ENCODE measurements around the gene ERMP1.
A peak's percentile ranks its signal among the peaks of the same experiment; 100 is the strongest.

ERMP1 gene

DNA sequence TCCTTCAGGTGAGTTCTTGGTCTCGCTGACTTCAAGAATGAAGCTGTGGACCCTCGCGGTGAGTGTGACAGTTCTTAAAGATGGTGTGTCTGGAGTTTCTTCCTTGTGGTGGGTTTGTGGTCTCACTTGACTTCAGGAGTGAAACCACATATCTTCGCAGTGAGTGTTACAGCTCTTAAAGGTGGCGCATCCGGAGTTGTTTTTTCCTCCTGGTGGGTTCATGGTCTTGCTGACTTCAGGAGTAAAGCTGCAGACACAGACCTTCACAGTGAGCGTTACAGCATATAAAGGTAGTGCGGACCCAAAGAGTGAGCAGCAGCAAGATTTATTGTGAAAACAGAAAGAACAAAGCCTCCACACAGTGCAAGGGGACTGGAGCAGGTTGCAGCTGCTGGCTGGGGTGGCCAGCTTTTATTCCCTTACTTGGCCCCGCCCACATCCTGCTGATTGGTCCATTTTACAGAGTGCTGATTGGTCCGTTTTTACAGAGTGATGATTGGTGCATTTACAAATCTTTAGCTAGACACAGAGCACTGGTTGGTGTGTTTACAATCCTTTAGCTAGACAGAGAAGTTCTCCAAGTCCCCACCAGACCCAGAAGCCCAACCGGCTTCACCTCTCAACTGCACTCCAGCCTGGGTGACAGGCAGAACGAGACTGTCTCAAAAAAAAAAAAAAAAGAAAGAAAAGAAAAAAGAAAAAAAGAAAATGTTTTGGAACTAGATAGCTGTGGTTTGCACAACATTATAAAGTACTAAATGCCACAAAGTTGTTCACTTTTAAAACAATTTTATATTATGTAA lies 9.1 kb upstream of the ERMP1 start:
- Histone ChIP-seq H3K4me1 (ENCODE audit: control insufficient read depth, insufficient read depth, low read length) (no peaks in the 10 kb centered on the region), H3K9me3 (ENCODE audit: control insufficient read depth in 2 of 2, low read length in 2 of 2) (no peaks in the 10 kb centered on the region), H3K27ac (ENCODE audit: low read length) (no peak overlapping the region), H3K36me3 (ENCODE audit: control insufficient read depth in 2 of 2, insufficient read depth in 2 of 2, low read length in 2 of 2) (no peaks in the 10 kb centered on the region), H3K9ac (ENCODE audit: low read length in 2 of 2) (no peak overlapping the region), H3K4me3 (ENCODE audit: low read length in 2 of 2) (no peak overlapping the region), H3K27me3 (ENCODE audit: control insufficient read depth in 1 of 2, insufficient read depth in 2 of 2, low read length in 2 of 2) (no peaks in the 10 kb centered on the region)

DNA sequence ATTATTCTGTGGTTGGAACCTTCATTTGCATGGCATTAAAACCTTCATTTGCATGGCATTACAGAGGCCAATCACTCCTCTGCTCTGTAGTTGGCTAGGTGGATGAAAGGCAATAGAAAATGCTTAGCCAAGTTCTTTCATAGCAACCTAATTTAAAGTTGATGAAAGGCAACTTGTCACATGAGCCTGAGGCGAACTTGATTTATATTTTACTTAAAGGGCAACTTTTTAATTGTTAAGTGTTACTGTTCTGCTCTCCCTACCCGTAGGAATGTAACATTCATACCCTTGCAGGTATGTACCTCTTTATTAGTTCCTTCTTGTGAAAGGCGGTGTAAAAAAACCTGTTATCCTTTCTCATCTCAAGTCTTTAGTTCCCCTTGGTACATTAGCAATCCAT lies 7.9 kb upstream of the ERMP1 start:
- Histone ChIP-seq H3K9me3 (ENCODE audit: control insufficient read depth in 2 of 2, low read length in 2 of 2) (no peaks in the 10 kb centered on the region), H3K9ac (ENCODE audit: low read length in 2 of 2) (no peak overlapping the region), H3K36me3 (ENCODE audit: control insufficient read depth in 2 of 2, insufficient read depth in 2 of 2, low read length in 2 of 2) (no peaks in the 10 kb centered on the region), H3K4me3 (ENCODE audit: low read length in 2 of 2) (no peak overlapping the region), H3K4me1 (ENCODE audit: control insufficient read depth, insufficient read depth, low read length) (no peaks in the 10 kb centered on the region), H3K27ac (ENCODE audit: low read length) (no peak overlapping the region), H3K27me3 (ENCODE audit: control insufficient read depth in 1 of 2, insufficient read depth in 2 of 2, low read length in 2 of 2) (no peaks in the 10 kb centered on the region)

DNA sequence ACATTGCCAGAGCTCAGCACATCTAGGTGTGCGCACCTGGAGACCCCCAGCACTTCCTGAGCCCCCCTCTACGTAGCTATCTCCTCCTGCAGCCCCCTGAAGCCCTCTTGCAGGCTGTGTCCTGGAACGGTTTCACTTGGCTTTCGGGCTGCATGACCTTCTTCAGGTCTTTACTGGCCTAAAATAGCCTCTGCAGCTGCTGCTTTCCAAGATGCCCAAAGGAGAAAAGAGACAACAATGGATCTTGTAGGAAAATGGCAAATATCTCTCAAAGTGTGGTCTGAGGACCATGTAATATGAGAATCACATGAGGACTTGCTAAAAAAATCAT lies 6.6 kb upstream of the ERMP1 start:
- Histone ChIP-seq H3K27me3 (ENCODE audit: control insufficient read depth in 1 of 2, insufficient read depth in 2 of 2, low read length in 2 of 2) (no peaks in the 10 kb centered on the region), H3K4me3 (ENCODE audit: low read length in 2 of 2) (no peak overlapping the region), H3K4me1 (ENCODE audit: control insufficient read depth, insufficient read depth, low read length) (no peaks in the 10 kb centered on the region), H3K9ac (ENCODE audit: low read length in 2 of 2) (no peak overlapping the region), H3K9me3 (ENCODE audit: control insufficient read depth in 2 of 2, low read length in 2 of 2) (no peaks in the 10 kb centered on the region), H3K27ac (ENCODE audit: low read length) (no peak overlapping the region), H3K36me3 (ENCODE audit: control insufficient read depth in 2 of 2, insufficient read depth in 2 of 2, low read length in 2 of 2) (no peaks in the 10 kb centered on the region)

DNA sequence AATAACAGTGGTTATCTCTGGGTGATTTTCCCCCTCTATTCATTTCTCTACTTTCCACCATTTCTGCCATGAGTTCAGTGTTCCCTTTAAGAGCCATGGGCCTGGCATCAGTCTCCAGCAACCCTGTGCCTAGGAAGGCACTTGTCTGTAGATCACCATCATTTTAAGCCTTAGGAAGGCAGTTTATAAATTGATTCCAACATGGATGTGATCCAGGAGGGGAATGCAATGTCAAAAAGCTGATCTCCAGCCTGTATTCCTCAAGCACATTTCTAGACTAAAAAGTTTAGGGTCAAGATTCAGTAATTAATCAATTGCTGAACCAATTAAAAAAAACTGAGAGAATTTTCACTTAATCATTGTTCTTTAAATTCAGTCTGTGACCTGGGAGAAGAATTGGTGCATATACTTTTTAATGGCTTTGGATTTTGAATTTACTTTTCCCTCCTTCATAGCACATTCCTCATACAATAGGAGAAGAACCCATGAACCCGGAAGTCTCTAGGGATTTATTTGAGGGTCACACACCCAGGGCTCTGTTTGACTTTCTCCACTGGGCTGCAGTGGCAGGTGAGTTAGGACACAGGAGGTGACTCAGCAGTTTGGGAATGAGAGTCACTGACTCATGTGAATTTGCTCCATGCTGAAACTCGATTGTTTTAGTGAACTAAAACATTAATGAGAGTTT lies 6.1 kb upstream of the ERMP1 start:
- Histone ChIP-seq H3K9me3 (ENCODE audit: control insufficient read depth in 2 of 2, low read length in 2 of 2) (no peaks in the 10 kb centered on the region), H3K27ac (ENCODE audit: low read length) (no peak overlapping the region), H3K36me3 (ENCODE audit: control insufficient read depth in 2 of 2, insufficient read depth in 2 of 2, low read length in 2 of 2) (no peaks in the 10 kb centered on the region), H3K9ac (ENCODE audit: low read length in 2 of 2) (no peak overlapping the region), H3K4me3 (ENCODE audit: low read length in 2 of 2) (no peak overlapping the region), H3K4me1 (ENCODE audit: control insufficient read depth, insufficient read depth, low read length) (no peaks in the 10 kb centered on the region), H3K27me3 (ENCODE audit: control insufficient read depth in 1 of 2, insufficient read depth in 2 of 2, low read length in 2 of 2) (no peaks in the 10 kb centered on the region)

DNA sequence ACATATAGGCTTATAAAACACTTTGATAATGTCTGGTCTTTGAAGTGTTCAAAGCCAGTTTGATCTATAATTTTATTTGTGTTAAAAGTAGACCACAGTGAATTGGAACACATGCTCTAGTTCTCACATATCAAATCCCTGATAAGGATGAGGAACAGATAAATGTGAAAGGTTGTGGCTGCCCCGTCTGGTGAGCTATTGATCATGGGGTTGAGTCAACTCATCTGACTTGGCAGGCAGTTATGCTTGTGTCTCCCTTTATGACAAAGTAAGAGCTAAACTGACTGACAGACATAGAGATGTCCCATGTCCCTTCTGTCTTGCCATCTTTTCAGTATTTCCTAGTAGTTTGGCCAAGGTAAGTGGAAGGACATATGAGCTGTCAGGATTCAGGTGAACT lies 2.9 kb upstream of the ERMP1 start:
- no peaks in the 10 kb centered on the region for H3K9me3 ChIP-seq (ENCODE audit: control insufficient read depth in 2 of 2, low read length in 2 of 2)
- H3K36me3 ChIP-seq (ENCODE audit: control insufficient read depth in 2 of 2, insufficient read depth in 2 of 2, low read length in 2 of 2), result no peaks in the 10 kb centered on the region
- H3K9ac ChIP-seq (ENCODE audit: low read length in 2 of 2), result no peak overlapping the region
- H3K27ac ChIP-seq (ENCODE audit: low read length), result no peak overlapping the region
- H3K4me3 ChIP-seq (ENCODE audit: low read length in 2 of 2), result no peak overlapping the region
- H3K4me1 ChIP-seq (ENCODE audit: control insufficient read depth, insufficient read depth, low read length), result peaks cover 18% of the 10 kb centered on the region
- H3K27me3 ChIP-seq (ENCODE audit: control insufficient read depth in 1 of 2, insufficient read depth in 2 of 2, low read length in 2 of 2), result no peaks in the 10 kb centered on the region

DNA sequence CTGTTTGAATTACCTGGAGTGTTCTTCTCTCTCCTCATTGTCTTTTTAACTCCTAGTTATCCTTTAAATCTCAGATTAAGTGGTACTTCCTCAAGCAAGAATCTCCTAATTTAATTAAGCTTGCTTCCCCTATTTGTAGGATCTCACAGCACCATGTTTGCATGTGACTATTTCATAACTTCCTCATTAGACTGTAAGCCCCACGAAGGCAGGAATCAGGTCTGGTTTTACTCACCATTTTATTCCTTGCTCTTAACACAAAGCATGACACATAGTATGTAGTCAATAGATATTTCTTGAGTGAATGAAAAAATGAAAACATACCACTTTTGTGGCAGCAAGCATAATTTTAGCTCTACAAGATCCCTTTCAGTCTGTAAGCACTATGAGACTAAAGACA lies 1.3 kb upstream of the ERMP1 start:
- peaks cover 18% of the 10 kb centered on the region for H3K4me1 ChIP-seq (ENCODE audit: control insufficient read depth, insufficient read depth, low read length)
- H3K4me3 ChIP-seq (ENCODE audit: low read length in 2 of 2), result no peak overlapping the region
- no peaks in the 10 kb centered on the region for H3K36me3 ChIP-seq (ENCODE audit: control insufficient read depth in 2 of 2, insufficient read depth in 2 of 2, low read length in 2 of 2)
- no peaks in the 10 kb centered on the region for H3K27me3 ChIP-seq (ENCODE audit: control insufficient read depth in 1 of 2, insufficient read depth in 2 of 2, low read length in 2 of 2)
- H3K9ac ChIP-seq (ENCODE audit: low read length in 2 of 2), result no peak overlapping the region
- H3K9me3 ChIP-seq (ENCODE audit: control insufficient read depth in 2 of 2, low read length in 2 of 2), result no peaks in the 10 kb centered on the region
- no peak overlapping the region for H3K27ac ChIP-seq (ENCODE audit: low read length)

DNA sequence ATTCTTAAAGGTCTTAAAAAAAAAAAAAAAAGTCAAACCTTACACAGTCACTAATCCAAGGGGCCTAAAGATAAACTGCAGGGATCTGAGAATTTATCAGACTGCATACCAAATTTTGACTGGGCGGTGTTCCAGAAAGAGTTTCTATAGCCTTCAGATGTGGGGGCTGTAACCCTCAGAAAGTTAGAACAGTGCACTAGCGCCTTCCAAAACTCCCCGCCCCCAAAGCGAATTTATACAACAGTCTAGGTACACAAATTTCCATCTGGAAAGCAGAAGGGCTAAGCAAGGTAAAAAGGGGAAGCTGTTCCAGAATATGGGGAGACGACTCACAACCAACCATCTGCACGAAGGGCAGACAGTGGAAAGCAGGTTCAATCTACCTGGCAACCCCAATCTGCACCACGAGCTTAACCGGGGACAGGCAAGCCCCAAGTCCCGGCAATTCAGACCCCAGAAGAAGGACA lies 813 bp downstream of the ERMP1 start:
- no peaks in the 10 kb centered on the region for H3K27me3 ChIP-seq (ENCODE audit: control insufficient read depth in 1 of 2, insufficient read depth in 2 of 2, low read length in 2 of 2)
- peaks cover 0 to 4% of the 10 kb centered on the region in 2 donors for H3K36me3 ChIP-seq (ENCODE audit: control insufficient read depth in 2 of 2, insufficient read depth in 2 of 2, low read length in 2 of 2)
- peak overlapping the region; percentile 63 to 71 for H3K9ac ChIP-seq (ENCODE audit: low read length in 2 of 2)
- H3K4me1 ChIP-seq (ENCODE audit: control insufficient read depth, insufficient read depth, low read length), result peaks cover 18% of the 10 kb centered on the region
- peak overlapping the region; percentile 88 to 94 for H3K4me3 ChIP-seq (ENCODE audit: low read length in 2 of 2)
- no peak overlapping the region for H3K27ac ChIP-seq (ENCODE audit: low read length)
- no peaks in the 10 kb centered on the region for H3K9me3 ChIP-seq (ENCODE audit: control insufficient read depth in 2 of 2, low read length in 2 of 2)

DNA sequence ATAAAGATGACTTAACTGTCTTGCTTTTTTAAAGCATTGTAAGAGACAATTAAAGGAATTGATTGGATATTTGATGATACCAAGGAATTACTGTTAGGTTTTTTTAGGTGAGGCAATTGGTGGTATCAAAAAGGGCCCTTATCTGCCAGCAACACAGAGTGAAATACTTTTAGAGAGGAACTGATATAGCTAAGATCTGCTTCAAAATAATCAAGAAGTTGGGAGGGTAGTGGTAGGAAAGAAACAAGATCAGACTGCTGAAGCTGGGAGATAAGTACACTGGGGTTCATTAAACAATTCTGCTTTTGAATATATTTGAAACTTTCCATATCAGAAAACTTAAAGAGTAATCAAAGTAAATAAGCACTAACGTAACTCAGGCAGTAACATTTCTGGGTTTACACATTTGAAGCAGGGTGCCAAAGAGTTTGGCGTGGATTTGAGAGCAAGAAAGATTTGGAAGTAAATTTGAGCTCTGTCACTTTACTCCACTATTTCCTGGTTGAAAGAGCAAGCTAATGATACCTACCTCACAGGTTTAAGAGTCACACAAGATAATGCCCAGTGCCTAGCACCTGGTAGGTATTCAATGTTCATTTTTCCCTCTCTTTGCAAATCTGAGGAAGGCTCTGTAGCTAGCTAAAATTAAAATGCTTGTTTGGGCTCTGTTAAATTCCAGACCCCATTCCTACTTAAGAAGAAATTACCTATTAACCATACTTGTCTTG lies 6.9 kb downstream of the ERMP1 start:
- Histone ChIP-seq H3K9me3 (ENCODE audit: control insufficient read depth in 2 of 2, low read length in 2 of 2) (no peaks in the 10 kb centered on the region), H3K27me3 (ENCODE audit: control insufficient read depth in 1 of 2, insufficient read depth in 2 of 2, low read length in 2 of 2) (no peaks in the 10 kb centered on the region), H3K4me3 (ENCODE audit: low read length in 2 of 2) (no peak overlapping the region), H3K4me1 (ENCODE audit: control insufficient read depth, insufficient read depth, low read length) (no peaks in the 10 kb centered on the region), H3K27ac (ENCODE audit: low read length) (no peak overlapping the region), H3K9ac (ENCODE audit: low read length in 2 of 2) (no peak overlapping the region), H3K36me3 (ENCODE audit: control insufficient read depth in 2 of 2, insufficient read depth in 2 of 2, low read length in 2 of 2) (peaks cover 7 to 9% of the 10 kb centered on the region in 2 donors)

DNA sequence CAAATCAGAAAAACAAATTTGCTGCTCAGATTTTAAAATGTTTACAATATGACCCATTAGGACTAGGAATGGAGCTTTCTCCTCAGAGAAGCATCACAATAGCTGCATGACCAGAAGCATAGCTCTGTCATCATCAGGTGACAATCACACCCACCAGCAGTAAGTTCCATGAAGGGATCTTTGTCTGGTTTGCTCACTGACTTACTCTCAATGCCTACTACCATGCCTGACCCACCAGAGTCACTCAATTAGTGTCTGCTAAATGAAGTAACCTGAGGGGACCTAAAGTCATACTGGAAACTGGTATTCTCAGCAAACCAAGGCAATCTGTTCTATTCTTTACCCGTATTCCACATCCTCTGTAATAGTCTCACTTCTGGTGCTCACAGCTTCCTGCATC lies 7.7 kb downstream of the ERMP1 start:
- no peak overlapping the region for H3K9ac ChIP-seq (ENCODE audit: low read length in 2 of 2)
- no peaks in the 10 kb centered on the region for H3K9me3 ChIP-seq (ENCODE audit: control insufficient read depth in 2 of 2, low read length in 2 of 2)
- H3K36me3 ChIP-seq (ENCODE audit: control insufficient read depth in 2 of 2, insufficient read depth in 2 of 2, low read length in 2 of 2), result peaks cover 7 to 9% of the 10 kb centered on the region in 2 donors
- no peak overlapping the region for H3K4me3 ChIP-seq (ENCODE audit: low read length in 2 of 2)
- H3K27ac ChIP-seq (ENCODE audit: low read length), result no peak overlapping the region
- no peaks in the 10 kb centered on the region for H3K27me3 ChIP-seq (ENCODE audit: control insufficient read depth in 1 of 2, insufficient read depth in 2 of 2, low read length in 2 of 2)
- no peaks in the 10 kb centered on the region for H3K4me1 ChIP-seq (ENCODE audit: control insufficient read depth, insufficient read depth, low read length)

DNA sequence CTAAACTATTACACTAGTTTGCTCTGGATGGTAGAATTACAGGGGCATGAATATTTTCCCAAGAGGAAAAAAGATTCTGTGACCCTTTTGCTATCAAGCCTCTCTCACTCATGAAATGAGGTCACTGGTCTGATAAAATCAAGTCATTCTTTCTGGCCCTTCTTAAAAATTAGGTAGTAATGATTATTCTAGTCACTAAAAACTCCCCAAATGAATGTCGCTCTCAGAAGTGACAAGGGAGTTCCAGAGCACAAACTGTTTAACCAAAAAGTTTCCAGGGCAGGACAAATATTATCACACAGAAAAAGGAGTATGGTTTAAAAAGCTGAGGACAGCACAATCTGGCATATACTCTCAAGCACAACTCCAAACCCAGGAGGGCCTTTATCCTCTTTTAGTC lies 12.5 kb downstream of the ERMP1 start:
- Histone ChIP-seq H3K9ac (ENCODE audit: low read length in 2 of 2) (no peak overlapping the region), H3K27me3 (ENCODE audit: control insufficient read depth in 1 of 2, insufficient read depth in 2 of 2, low read length in 2 of 2) (no peaks in the 10 kb centered on the region), H3K36me3 (ENCODE audit: control insufficient read depth in 2 of 2, insufficient read depth in 2 of 2, low read length in 2 of 2) (peaks cover 7 to 9% of the 10 kb centered on the region in 2 donors)

More for the DNA sequence above, 12.5 kb downstream of the ERMP1 start:
- no peaks in the 10 kb centered on the region for H3K9me3 ChIP-seq (ENCODE audit: control insufficient read depth in 2 of 2, low read length in 2 of 2)
- H3K27ac ChIP-seq (ENCODE audit: low read length), result no peak overlapping the region
- no peak overlapping the region for H3K4me3 ChIP-seq (ENCODE audit: low read length in 2 of 2)
- no peaks in the 10 kb centered on the region for H3K4me1 ChIP-seq (ENCODE audit: control insufficient read depth, insufficient read depth, low read length)

Measured in stomach smooth muscle (tissue), 2 donors.